ENCODE results near the gene RPGR.
A peak's percentile ranks its signal among the peaks of the same experiment; 100 is the strongest.

Gene RPGR

DNA sequence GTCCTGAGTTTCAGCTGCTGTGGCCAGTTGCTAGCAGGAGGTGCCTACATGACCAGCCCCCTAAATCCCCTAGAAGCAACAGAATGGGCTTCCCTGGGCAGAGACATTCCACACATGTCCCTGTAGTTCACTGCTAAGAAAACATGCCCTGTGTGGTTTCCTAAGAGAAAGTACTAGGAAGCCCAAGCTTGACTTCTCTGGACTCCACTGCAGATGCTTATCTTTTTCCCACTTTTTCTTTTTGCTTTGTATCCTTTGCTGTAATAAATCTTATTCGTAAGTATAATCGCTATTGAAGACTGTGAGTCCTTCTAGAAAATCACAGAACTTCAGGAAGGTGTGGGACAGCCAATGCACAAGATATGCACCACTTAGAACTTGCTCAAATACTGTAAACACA lies 15.6 kb downstream of the RPGR start:
- H3K4me1 ChIP-seq (ENCODE audit: insufficient read depth, low read length, poor library complexity, severe bottlenecking), result peaks cover 31% of the 10 kb centered on the region
- H3K4me2 ChIP-seq (ENCODE audit: low read depth, low read length, poor library complexity, severe bottlenecking), result peak overlapping the region; percentile 20
- H3K27me3 ChIP-seq (ENCODE audit: insufficient read depth, low read length, poor library complexity, severe bottlenecking), result no peaks in the 10 kb centered on the region
- peaks cover 34% of the 10 kb centered on the region for H3K36me3 ChIP-seq (ENCODE audit: insufficient read depth, low read length)
- H2AFZ ChIP-seq (ENCODE audit: low read length), result no peak overlapping the region
- H3K4me3 ChIP-seq (ENCODE audit: low read length, poor library complexity, severe bottlenecking), result no peak overlapping the region
- no peaks in the 10 kb centered on the region for H3F3A ChIP-seq (ENCODE audit: low read depth)
- peaks cover 43% of the 10 kb centered on the region for H3K79me2 ChIP-seq (ENCODE audit: insufficient read depth, low read length)
- TF ChIP-seq EZH2phosphoT487 (IDR thresholded peaks at IDR 0.05; ENCODE audit: borderline replicate concordance), result no peak
- TF ChIP-seq, protein P1, sequence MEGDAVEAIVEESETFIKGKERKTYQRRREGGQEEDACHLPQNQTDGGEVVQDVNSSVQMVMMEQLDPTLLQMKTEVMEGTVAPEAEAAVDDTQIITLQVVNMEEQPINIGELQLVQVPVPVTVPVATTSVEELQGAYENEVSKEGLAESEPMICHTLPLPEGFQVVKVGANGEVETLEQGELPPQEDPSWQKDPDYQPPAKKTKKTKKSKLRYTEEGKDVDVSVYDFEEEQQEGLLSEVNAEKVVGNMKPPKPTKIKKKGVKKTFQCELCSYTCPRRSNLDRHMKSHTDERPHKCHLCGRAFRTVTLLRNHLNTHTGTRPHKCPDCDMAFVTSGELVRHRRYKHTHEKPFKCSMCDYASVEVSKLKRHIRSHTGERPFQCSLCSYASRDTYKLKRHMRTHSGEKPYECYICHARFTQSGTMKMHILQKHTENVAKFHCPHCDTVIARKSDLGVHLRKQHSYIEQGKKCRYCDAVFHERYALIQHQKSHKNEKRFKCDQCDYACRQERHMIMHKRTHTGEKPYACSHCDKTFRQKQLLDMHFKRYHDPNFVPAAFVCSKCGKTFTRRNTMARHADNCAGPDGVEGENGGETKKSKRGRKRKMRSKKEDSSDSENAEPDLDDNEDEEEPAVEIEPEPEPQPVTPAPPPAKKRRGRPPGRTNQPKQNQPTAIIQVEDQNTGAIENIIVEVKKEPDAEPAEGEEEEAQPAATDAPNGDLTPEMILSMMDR (conservative IDR thresholded peaks at IDR 0.05; ENCODE audit: low read length), result no peak
- no peaks in the 10 kb centered on the region for H3K9me2 ChIP-seq (replicated peaks; ENCODE audit: low read depth, low read length)
- H4K20me1 ChIP-seq (ENCODE audit: insufficient read depth, low read length, poor library complexity, severe bottlenecking), result peaks cover 2% of the 10 kb centered on the region
- no peaks in the 10 kb centered on the region for H3K9me3 ChIP-seq (ENCODE audit: insufficient read depth, low read depth, low read length)
- H3K9ac ChIP-seq (ENCODE audit: low read depth, low read length, poor library complexity, severe bottlenecking), result no peak overlapping the region

DNA sequence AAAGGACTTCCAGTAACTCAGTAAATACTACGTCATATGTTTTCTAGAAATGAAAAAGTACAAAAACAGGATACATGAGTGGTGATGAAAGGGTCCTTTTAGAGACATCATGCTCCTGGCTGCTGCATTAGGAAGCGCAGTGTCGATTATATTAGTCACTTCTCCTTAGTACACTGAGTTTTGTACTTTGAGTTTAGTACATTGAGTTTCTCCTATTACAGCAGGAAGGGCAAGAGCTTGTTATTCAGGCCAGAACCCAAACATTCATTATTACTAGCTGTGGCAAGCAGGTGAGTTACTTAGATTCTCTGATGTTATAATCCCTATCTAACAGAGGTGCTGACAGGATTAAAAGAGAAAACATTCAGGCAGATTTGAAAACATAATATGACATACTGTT lies 21.3 kb downstream of the RPGR start:
- TF ChIP-seq, protein P1 (conservative IDR thresholded peaks at IDR 0.05; ENCODE audit: low read length), result no peak
- TF ChIP-seq EZH2phosphoT487 (IDR thresholded peaks at IDR 0.05; ENCODE audit: borderline replicate concordance), result no peak
- H3K36me3 ChIP-seq (ENCODE audit: insufficient read depth, low read length), result peaks cover 17% of the 10 kb centered on the region; the same call in 1 of the 2 replicates
- no peaks in the 10 kb centered on the region for H3F3A ChIP-seq (ENCODE audit: low read depth)
- H2AFZ ChIP-seq (ENCODE audit: low read length), result no peak overlapping the region
- H3K9me2 ChIP-seq (replicated peaks; ENCODE audit: low read depth, low read length), result no peaks in the 10 kb centered on the region
- H3K9ac ChIP-seq (ENCODE audit: low read depth, low read length, poor library complexity, severe bottlenecking), result no peak overlapping the region
- no peak overlapping the region for H3K4me3 ChIP-seq (ENCODE audit: low read length, poor library complexity, severe bottlenecking)
- H3K9me3 ChIP-seq (ENCODE audit: insufficient read depth, low read depth, low read length), result no peaks in the 10 kb centered on the region
- no peak overlapping the region for H3K4me2 ChIP-seq (ENCODE audit: low read depth, low read length, poor library complexity, severe bottlenecking)
- H3K79me2 ChIP-seq (ENCODE audit: insufficient read depth, low read length), result no peaks in the 10 kb centered on the region
- H3K27me3 ChIP-seq (ENCODE audit: insufficient read depth, low read length, poor library complexity, severe bottlenecking), result no peaks in the 10 kb centered on the region
- peaks cover 10% of the 10 kb centered on the region for H3K4me1 ChIP-seq (ENCODE audit: insufficient read depth, low read length, poor library complexity, severe bottlenecking)
- H4K20me1 ChIP-seq (ENCODE audit: insufficient read depth, low read length, poor library complexity, severe bottlenecking), result peaks cover 2% of the 10 kb centered on the region

DNA sequence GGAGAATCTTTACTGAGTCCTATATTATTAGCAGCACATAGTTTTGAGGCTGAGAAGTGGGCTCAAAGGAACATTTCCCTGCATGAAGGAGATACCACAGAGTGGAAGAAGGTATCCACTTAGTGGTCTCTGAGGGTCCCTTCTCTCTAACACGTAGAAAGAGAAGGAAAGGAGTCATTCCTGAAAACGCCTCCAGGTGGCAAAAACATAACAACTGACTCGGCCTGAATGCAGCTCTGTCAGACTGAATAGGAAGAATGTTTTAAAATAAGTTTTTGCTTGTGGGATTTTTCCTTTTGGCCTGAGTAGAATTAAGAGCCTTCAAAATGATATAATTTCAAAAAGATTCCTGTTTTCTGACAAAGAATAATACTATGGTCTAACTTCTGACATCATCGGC lies 23.3 kb downstream of the RPGR start:
- TF ChIP-seq, protein P1 (conservative IDR thresholded peaks at IDR 0.05; ENCODE audit: low read length), result peak; percentile 42
- TF ChIP-seq EZH2phosphoT487 (IDR thresholded peaks at IDR 0.05; ENCODE audit: borderline replicate concordance), result no peak
- H2AFZ ChIP-seq (ENCODE audit: low read length), result no peak overlapping the region
- H3K4me3 ChIP-seq (ENCODE audit: low read length, poor library complexity, severe bottlenecking), result no peak overlapping the region
- H3K9me2 ChIP-seq (replicated peaks; ENCODE audit: low read depth, low read length), result no peaks in the 10 kb centered on the region
- no peak overlapping the region for H3K9ac ChIP-seq (ENCODE audit: low read depth, low read length, poor library complexity, severe bottlenecking)
- no peaks in the 10 kb centered on the region for H3K27me3 ChIP-seq (ENCODE audit: insufficient read depth, low read length, poor library complexity, severe bottlenecking)
- no peak overlapping the region for H3K4me2 ChIP-seq (ENCODE audit: low read depth, low read length, poor library complexity, severe bottlenecking)
- H3K36me3 ChIP-seq (ENCODE audit: insufficient read depth, low read length), result peaks cover 22% of the 10 kb centered on the region; the same call in 1 of the 2 replicates
- peaks cover under 1% of the 10 kb centered on the region for H4K20me1 ChIP-seq (ENCODE audit: insufficient read depth, low read length, poor library complexity, severe bottlenecking)
- no peaks in the 10 kb centered on the region for H3F3A ChIP-seq (ENCODE audit: low read depth)
- H3K9me3 ChIP-seq (ENCODE audit: insufficient read depth, low read depth, low read length), result no peaks in the 10 kb centered on the region
- peaks cover 12% of the 10 kb centered on the region for H3K4me1 ChIP-seq (ENCODE audit: insufficient read depth, low read length, poor library complexity, severe bottlenecking)
- H3K79me2 ChIP-seq (ENCODE audit: insufficient read depth, low read length), result no peaks in the 10 kb centered on the region
